ENCODE measurements around the gene XYLB. TPM values are rescaled to one million over a fixed set of nuclear protein-coding genes. Genes with fewer than 3 reads are reported as not detected.
"Not testable (repeated sequence)": the region's sequence is repeated elsewhere in the genome, so short reads cannot be mapped to it uniquely, and the experiment has no call there.

The XYLB gene
- 1.3 and 1.8 TPM in 2 replicates for total RNA-seq

DNA sequence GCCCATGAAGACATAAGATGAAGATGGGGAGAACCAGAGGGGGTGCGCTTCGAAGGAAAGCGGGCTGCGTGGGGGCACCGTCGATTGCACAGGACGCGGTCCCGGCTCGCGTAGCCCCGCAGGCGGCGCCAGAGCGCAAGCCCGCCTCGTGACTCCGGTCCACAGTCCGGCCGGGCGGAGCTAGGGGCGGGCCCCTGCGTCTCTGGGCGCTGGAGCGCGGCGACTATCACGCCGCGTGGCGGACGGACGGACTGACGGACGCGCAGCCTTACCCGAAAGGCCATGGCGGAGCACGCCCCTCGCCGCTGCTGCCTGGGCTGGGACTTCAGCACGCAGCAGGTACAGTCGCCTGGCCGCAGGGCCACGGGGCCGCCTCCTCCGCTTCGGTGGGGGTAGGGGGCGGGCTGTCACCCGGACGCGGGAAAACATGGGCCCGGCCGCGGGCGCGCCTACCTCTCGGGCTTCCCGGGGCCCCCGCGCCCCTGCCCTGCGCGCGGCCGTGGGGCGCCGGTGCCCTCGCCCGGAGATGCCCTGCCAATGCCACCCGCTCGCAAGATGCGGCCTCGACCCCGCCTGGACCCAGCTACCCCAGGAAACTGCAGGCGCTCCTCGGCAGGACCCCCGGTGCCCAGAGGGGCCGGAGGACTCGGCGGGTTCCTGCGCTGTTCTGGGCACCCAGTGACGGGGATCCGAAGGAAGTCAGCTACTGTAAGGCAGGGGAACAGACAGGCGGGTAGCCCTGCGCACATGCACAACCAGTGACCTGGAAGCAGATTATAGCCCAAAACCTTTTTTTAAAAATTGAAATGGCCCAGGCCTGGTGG lies at the start of gene XYLB:
Gene XYLB (plus strand): TSS at position 199 of the 824 bp plus-strand sequence. CDS start 84 bp downstream, at position 283.
- DNase-seq (ENCODE audit: low read depth in 2 of 2), result peak; percentile 84 to 87

DNA sequence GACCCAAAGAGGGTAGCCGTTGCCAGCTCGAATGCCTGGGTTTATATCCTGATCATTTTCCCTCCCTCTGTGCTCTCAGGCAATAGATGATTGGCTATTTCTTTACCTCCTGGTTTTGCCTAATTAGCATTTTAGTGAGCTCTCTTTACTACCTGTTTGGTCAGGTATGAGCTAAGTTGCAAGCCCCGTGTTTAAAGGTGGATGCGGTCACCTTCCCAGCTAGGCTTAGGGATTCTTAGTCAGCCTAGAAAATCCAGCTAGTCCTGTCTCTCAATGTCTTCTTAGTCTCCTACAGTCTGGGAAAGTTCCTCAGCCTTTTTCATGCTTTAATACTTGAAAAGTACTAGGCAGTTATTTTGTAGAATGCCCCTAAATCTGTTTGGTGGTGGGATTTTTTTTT lies 49.5 kb upstream of the XYLB start:
- not testable (repeated sequence) for DNase-seq (ENCODE audit: low read depth in 2 of 2)

DNA sequence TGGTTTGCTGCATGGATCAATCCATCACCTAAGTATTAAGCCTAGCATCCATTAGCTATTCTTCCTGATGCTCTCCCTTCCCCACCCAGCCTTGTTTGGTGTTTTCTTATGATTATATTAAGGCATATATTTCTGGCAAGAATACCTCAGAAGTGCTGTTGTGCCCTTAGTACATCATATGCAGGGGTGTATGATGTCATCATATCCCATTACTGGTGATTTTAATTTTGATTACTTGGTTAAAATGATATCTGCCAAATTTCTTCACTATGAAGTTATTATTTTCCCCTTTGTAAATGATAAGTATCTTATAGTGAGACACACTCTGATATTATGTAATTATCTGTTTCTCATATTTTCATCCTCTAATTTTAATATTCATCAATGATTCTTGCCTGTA lies 49.0 kb upstream of the XYLB start:
- no peak for DNase-seq (ENCODE audit: low read depth in 2 of 2)

DNA sequence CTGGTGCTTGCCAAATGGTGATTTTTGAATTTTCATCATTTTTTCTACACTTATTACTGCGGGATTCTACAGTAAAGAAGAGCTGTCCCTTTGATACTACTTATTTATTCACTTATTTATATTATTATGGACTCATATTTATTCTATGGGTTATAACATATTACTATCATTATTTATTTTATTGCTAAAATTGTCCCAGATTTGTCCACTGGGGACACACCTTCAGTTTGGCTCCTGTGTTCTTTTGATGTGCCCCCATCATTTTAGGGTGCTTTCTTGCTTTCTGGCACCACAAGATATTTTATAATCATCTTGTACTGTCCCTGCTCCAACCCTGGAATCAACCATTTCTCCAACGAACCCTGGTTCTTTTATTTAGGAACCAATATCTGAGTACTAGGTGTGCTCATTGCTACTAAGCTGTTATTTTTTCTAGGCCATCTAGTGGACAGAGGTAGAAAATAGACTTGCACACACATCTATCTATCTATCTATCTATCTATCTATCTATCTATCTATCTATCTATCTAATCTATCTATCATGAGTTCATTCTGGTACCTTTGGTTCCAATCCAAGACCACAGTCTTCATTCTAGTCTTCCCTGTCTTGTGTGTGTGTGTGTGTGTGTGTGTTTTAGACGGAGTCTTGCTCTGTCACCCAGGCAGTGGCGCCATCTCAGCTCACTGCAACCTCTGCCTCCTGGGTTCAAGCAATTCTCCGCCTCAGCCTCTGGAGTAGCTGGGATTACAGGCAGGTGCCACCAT lies 48.5 kb upstream of the XYLB start:
- peak; percentile 31 to 49 for DNase-seq (ENCODE audit: low read depth in 2 of 2)

DNA sequence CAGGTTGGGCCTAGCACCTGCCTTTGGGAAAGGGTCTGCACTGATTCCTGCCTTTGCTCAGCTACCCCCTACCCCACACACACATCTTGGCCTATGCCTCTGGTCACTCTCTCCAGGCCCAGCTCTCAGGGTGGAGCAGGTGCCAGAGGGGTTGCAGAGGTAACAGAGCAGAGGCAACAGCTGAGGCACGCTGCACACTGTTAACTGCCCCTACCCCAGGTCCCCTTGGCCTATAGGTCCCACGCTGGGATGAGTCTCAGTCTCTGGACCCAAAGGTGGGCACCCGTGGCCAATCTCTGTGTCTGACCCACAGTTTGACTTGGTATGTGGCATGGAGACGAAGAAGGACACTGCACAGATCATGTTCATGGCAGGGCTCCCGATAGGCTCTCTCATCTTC lies 39.6 kb upstream of the XYLB start:
- no peak for DNase-seq (ENCODE audit: low read depth in 2 of 2)

DNA sequence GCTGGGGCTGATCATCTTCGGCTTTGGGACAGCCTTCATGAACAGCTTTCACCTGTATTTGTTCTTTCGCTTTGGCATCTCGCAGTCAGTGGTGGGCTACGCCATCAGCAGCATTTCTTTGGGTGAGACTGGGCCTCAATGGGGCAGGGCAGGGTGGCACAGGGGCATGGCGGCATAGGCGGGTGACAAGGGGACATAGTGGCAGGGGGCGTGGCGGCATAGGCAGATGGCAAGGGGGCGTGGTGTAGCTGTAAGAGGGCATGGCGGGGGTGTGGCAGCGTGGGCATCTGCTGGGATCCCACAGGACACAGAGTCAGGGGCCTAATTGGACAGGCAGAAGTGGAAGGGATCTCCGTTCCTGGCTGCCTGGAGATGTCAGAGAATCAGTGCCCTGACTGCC lies 39.0 kb upstream of the XYLB start:
- DNase-seq (ENCODE audit: low read depth in 2 of 2), result no peak

DNA sequence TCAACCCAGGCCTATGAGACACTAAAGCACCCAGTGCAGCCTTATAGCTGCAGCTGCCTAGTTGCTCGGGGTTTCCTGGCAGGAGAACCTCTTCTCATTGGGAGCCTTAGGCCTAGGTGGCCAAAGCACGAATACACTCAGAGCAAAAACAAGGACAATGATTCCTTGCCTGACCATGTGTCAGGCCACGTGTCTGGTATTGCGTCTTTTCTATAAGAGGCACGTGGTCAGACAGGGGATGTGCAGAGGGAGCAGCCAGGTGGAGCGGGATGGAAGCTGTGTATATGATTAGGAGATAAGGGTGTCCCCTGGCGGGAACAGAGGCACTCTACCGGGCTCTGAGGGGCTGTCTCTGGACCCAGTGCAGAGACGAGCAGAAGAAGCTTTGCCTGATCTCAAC lies 38.1 kb upstream of the XYLB start:
- no peak for DNase-seq (ENCODE audit: low read depth in 2 of 2)

DNA sequence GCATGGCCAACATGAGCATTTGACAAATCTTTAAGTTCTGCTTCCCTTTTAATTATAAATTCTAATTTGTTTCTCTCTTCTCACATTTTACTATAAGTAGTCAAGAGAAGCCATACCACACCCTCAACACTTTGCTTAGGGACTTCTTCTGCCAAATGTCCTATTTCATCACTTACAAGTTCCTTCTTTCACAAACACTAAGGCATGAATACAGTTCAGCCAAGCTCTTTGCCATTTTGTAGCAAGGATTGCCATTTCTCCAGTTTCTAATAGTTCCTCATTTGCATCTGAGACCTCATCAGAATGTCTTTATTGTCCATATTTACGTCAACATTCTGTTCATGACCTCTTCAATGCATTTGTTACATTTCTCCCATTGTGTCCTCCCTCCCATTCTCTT lies 35.1 kb upstream of the XYLB start:
- no peak for DNase-seq (ENCODE audit: low read depth in 2 of 2)

DNA sequence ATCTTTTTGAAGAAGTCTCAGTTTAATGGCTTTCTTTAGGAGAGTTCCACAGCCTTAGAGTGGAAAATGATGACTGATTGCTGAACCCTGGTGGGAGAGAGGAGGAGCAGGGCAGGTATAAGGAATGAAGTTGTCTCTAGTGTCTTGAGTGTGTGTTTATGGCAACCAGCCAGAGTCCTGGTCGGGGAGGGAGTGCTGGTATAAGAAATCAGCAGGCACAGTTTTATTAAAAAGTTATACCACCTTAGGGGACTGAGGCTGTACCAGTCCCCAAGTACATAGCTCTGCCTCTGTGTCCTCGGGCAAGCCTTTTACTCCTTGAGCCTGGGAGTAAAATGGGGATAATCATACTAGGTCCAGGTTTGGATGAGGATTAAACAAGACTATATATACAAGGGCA lies 34.6 kb upstream of the XYLB start:
- no peak for DNase-seq (ENCODE audit: low read depth in 2 of 2)

DNA sequence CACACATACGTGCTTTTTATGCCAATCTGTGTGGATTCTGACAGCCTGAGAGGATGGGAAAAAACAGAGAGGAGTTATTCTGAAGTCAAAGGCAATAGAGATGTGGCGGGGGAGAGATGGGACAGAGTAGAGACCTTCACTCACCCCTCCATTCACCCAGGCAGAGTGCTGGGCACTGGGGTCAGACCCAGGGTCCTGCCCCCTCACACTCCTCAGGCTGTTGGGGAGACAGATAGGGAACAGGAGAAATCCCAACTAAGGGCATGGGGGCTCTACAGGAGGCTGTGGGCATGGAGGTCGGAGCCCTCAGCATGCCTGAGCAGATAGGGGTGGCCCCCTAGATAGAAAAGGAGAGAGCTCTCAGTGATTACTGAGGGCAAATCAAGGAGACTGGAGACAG lies 34.2 kb upstream of the XYLB start:
- no peak for DNase-seq (ENCODE audit: low read depth in 2 of 2)

DNA sequence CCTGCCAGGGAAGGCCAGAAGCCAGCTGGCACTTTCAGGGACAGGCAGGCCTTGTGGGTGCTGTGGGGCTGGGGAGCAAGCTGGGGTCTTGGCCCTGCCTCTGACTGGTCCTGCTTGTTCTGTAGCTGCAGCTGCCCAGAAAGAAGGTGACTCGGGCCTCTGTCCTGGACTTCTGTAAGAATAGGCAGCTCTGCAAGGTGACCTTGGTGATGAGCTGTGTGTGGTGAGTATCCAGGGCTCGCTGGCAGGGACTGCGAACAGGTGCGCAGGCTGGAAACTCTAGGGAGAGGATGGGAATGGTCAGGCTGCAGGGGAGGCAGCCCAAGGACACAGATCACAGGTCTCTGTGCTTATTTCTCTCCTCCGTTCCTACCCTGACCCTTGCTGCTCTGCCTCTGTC lies 33.3 kb upstream of the XYLB start:
- DNase-seq (ENCODE audit: low read depth in 2 of 2), result no peak

DNA sequence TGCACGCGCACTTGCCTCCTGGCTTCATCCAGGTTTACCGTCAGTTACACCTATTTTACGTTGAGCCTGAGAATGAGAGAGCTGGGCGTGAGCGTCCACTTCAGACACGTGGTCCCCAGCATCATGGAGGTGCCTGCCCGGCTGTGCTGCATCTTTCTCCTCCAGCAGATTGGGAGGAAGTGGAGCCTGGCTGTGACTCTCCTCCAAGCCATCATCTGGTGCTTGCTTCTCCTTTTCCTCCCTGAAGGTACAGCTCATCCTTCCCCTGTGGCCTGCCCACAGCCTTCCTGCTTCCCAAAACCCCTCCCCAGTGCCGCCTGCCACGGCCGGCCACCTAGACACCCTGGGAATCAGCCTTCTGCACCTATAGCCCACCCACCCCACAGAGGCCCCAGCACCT lies 32.9 kb upstream of the XYLB start:
- no peak for DNase-seq (ENCODE audit: low read depth in 2 of 2)

DNA sequence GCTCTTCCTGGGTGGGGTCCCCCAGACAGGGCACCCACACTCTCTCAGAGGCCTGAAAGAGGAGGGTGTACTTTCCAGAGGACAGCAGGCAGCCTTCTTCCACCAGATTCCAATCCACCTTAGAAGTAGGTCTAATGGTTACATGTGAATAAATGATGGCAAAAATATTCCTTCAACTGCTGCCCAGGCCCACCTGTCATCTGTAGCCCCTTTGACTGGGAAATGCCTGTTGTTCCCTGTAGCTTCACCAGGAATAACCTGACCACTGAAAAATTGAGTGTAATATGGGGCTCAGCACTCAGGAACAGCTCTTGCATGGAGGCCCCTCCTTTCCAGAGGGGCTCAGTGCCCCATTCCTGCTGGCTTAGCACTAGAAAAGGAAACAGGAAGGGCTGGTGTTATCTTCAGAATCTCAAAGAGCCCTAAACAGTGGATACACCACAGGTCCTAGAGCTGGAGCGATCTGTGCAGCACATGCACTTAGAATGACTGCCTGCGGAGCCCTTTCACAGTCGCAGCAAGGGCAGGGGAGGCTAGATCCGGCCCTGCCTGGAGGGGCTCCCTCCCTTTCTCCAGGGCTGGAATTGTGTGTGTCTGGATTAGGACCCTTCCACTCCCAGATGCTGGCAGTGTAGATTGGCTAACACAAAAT lies 32.3 kb upstream of the XYLB start:
- DNase-seq (ENCODE audit: low read depth in 2 of 2), result no peak

DNA sequence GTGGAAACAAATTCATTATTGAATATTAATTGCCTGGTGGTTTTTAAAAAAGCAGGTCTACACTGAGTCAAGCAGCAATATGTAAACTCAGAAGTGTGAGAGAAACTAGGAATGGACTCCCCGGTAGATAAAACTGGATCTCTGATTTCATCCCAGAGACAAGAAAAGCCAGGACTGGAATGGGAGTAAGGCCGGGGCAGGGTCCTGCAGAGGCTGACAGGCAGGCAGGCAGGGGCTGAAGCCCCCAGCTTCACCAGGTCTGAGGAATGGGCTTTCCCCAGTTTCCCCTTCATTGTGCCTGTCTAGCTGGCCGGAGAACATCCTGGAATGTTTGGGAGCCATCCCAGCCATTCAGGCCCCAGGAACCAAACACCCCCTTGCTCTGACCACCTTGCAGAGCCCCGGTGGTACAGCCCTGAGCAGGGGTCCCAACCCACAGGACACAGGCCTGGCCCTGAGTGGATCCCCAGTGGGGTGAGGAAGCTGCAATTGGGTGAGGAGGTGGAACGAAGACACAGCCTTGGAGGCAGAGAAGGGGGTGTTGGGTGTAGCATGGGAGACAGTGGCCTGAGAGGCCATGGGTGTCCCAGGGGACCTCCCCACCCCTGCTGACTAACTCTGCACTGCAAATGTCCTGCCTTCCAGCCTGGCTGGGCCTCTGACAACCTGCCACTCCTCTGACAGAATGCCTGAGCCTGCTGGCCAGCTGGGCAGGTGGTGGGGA lies 31.7 kb upstream of the XYLB start:
- no peak for DNase-seq (ENCODE audit: low read depth in 2 of 2)

DNA sequence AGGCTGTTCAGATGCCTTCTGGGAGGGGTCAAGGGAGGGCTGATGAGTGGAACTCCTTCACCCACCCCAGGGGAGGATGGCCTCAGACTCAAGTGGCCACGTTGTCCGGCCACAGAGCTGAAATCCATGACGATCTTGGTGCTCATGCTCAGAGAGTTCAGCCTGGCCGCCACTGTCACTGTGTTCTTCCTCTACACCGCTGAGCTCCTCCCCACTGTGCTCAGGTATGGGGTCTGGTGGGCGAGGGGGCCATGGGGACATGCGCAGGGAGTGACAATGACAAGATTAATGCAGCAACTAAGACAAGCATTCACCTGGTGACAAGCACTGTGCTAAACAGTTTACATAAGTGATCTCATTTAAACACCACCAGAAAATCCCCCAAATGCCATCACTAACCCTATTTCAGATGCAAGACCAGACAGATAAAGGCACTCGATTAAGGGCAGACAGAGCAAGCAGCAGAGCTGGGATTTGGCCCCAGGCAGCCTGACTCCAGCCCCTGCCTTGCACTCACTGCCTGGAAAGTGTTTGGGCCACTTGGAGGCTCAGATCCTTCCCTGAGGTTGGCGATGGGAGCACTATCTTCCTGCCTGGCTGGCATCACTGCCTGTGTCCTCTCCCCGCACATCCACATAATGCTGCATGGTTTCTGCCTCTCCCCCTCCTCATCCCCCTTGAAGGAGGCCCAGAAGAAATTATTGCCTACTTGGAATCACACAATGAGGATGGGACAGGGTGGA lies 30.9 kb upstream of the XYLB start:
- no peak for DNase-seq (ENCODE audit: low read depth in 2 of 2)

DNA sequence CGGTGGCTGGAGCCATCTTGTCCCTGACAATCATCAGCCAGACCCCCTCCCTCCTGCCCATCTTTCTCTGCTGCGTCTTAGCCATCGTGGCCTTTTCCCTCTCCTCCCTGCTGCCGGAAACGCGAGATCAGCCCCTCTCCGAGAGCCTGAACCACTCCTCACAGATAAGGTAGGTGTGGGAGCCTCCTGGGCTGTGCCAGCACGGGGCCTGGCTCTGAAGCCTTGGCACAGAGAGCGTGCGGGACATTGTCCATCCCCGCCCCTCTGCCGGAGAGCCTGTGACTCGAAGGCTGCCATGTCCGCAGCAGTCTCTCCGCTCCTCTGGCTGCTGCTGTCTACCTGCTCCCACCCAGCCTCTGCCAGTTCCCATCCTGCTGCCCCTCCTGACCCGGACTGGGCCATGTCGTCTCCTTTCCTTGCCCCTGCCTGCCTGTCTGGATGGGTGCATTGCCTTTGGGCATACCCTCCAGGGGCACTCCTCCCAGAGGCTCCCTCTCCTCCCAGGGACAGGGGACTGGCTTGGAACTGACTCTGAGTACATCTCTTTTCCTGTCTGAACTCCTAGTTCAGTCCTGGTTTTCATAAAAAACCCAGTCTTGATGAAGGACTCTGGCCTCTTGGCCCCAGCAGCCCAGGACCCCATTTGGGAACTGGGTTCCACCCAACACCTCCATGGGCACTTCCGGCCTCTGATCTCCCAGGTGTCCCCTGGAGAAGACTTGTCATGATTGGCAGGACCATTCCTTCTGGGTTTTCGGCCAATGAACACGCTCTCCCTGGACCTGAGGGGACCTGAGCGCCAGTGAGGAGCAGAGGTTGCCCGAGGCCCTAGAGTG lies 30.0 kb upstream of the XYLB start:
- no peak for DNase-seq (ENCODE audit: low read depth in 2 of 2)

DNA sequence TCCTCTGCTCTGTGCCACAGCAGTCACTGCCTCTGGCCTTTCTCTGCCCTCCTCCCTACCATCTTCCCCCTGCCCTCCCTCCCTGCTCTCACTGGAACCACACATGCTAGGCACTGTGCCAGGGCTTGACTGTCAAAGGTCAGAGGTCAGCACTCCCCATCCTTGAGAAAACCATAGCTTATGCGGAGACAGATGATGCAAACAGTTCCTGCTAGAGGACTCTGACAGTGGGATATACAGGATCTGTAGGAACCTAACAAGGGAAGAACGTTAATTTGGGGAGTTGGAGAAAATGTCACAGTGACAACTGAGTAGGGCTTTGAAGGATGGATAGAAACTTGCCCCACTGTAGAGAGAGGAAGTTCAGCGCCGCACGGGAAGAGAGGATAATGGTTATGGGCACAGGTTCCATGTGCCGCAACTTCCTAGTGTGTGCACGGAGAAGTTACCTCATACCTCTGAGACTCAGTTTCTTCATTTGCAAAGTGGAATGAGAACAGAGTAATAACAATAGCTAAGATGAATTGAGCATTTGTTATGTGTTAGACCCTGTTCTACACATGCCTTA lies 29.3 kb upstream of the XYLB start:
- DNase-seq (ENCODE audit: low read depth in 2 of 2), result no peak

DNA sequence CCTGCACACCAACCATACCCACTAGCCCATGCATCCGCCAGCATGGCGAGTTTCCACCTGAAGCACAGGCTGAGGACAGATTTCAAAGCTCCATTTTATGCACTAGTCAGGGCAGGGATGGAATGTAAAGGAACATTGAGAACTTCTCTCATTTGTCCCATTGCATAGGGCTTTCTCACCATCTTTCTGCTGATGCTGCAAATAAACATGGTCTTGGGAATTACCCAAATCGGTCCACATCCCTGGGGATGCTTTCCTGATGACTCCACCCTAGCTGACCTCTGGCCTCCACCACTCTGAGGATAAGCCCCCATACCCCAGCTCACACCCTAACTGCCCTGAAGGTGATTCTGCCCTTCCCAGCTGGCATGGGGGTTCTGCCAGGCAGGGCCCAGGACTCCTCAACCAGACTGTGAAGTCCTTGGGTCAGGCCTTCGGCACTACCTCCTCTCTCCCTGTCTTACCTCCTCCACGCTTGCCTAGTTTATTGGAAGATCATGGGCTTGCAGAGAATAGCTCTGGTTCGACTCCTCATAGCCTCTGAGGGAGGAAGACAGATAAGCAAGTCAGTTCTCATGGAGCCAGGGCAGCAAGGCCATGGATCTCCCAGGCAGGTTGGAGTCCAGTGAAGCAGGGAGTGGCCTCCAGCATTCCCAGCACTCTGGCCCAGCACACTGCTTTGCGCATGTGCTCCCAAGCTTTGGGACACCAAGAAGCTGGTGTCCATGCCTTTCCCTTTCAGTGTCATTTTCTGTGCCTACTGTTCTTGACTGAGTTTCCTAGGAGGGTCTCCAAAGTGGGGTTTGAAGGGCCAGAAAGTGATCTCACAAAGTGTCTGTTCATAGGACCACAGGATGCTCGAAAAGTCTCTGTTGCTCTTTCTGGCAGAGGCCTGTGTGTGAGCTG lies 27.6 kb upstream of the XYLB start:
- DNase-seq (ENCODE audit: low read depth in 2 of 2), result no peak

DNA sequence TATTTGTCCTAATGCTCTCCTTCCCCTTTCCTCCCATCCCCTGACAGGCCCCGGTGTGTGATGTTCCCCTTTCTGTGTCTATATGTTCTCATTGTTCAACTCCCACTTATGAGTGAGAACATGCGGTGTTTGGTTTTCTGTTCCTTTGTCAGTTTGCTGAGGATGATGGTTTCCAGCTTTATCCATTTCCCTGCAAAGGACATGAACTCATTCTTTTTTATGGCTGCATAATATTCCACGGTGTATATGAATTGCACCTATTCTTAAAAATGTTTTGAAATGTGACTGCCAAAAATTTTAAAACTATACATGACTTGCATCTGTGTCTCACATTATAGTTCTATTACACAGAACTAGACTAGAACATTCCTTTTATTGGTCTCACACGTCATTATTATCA lies 25.9 kb upstream of the XYLB start:
- DNase-seq (ENCODE audit: low read depth in 2 of 2), result not testable (repeated sequence)
